GM19043 (cell line): ENCODE measurements around the gene HPCAL1.

Experiments
- ATAC-seq: cut with Tn5 transposase; IDR thresholded peaks from one replicate; pipeline ENCODE4 v1.9.1; 2021; ENCODE audit warnings: low read depth; ENCODE audit not compliant: unreplicated experiment

HPCAL1 gene

DNA sequence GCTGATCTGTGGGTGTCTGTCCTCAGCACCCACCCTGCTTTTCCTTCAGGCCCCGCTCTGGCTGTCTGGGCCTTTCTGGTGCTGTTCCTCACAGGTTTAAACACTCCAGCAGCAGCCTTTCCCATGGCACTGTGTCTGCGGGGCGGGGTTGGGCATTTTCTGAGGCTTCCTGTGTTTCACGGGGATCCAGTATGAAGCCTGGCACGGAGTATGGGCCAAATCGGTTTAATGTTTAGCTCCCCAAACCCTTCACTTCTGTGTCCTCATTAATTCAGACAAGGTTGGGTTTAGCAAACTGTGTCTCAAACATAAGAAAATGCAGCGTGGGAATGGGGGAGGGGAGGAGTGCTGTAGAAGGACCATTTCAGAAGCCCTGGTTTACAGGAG lies 44.9 kb downstream of the HPCAL1 start:
- no peak for ATAC-seq

- ATAC-seq, result no peak
Measured at GRCh38 chr2:10348891-10349290, 46.2 kb downstream of the HPCAL1 start.

GRCh38 chr2:10350761-10351160 lies 48.1 kb downstream of the HPCAL1 start:
- ATAC-seq, result no peak

DNA sequence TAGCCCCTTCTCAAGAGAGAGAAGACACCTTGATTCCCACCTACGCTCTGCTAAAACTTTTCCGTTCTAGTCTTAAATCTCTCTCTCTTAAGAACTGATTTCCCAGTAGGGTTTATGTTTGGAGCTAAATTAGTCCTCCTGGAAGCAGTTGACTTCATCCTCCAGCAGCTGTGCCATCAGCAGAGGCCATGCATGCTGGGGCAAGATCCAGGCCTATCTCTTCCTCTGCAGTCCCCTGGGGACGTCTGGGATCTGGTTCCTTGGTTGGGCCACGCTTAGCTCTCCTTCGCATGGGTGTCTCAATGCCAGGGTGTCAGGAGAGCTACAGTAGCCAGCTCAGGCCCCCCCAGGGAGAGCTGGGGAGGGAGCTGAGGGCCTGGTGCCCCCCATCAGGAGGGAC lies 49.7 kb downstream of the HPCAL1 start:
- ATAC-seq, result no peak

DNA sequence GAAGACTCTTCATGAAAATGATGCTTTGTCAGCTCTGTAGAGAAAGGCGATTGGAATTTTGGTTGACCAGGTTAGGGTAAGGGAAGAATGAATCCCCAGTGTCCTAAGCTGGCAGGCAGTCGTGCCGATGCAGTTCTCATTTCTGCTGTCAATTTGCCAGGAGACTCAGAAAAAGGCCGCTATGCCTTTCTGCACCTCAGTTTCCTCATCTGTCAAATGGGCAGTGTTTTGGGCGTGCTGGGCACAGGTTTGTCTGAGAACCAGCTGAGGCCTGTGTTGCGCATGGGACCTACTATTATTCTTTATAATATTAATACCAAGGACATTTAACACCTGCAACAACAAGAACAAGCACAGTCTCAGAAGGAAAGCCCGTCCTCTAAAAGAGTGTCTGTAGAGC lies 50.3 kb downstream of the HPCAL1 start:
- no peak for ATAC-seq

DNA sequence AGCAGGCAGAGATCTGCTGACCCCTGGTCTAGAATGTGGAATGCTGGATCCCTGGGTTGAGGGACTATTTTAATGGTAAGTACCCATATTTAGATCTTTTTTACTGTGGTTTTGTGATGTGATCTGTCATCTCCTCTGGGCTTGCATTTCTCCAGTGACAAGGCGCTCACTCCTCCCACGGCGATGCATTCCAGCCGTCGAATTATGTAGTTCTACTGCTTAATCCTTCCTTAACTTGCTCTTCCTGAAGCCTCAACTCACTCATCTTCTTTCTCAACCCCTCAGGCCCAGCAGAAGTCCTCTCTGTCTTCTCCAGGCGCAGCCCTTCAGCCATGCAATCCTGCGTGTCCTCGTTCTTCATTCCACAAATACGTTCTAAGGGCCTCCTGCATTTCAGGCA lies 51.2 kb downstream of the HPCAL1 start:
- no peak for ATAC-seq

- ATAC-seq, result no peak
Measured at GRCh38 chr2:10354399-10354798, 51.7 kb downstream of the HPCAL1 start.

GRCh38 chr2:10355471-10356438 lies 53.1 kb downstream of the HPCAL1 start:
- ATAC-seq, result no peak

- ATAC-seq, result no peak
Measured at GRCh38 chr2:10356439-10356811, 53.7 kb downstream of the HPCAL1 start.

DNA sequence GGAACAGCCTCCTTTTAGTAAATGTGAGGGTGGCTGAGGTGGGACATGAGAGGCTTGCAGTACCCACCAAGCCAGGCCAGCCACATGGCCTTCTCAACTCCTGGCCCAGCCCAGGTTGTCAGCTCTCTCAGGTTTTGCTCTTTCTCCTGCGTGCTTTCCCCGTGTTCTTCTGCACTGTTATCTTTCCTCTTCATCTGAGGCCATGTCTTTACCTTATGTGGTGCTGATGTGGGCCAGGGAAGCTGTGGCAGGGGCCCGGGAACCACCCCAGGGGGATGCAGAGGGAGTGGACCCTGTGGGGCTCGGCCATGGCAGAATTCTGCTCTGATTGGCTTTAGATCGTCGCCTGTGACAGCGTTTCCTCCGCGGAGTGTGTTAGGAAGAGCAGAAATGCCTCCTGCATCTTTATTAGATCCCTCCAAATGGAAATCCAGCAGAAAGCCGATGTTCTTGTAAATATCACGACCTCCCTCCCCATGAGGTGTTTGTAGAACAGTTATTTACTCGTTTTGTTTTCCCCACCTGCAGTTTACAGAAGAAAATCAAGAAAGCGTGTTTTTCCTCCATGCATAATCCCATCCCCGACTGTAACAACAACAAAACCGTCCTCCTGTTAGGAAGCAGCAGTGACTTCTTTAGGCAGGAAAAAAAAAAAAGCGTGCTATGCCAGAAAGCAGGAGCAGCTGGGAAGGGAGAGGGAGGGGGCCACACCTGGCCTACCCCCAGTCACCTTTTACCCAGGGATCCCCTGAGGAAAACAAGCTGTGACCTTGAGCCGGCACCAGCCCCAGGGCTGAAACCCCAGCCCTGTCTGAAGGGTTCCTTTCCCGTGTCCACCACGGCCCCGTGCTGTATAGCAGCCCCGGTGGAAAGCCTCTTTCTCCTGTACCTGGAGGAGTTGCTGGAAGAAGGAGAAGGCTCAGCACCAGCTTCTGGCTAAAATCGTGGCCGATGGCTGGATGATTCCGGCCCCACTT lies 54.8 kb downstream of the HPCAL1 start:
- no peak for ATAC-seq

DNA sequence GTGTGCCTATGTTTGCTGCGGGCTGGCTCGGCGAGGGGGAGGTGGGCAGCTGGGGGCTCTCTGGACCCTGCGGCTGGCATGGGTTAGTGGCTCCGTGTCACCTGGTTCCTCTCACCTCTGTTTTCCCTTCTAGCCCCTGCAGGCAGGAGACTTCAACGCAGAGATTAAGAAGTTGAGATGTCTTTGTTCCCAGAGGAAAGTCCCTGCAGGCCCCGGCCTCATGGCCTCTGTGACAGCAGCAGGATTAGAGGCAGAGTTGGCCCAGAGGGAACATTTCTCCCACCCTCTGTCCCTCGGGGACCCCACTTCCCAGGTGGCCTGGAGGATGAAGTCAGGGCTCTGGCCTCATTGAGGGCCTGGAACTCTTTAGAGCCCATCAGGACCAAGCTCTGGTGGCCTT lies 56.5 kb downstream of the HPCAL1 start:
- ATAC-seq, result no peak

- ATAC-seq, result no peak
Measured at GRCh38 chr2:10359731-10360329, 57.1 kb downstream of the HPCAL1 start.

GRCh38 chr2:10360460-10360849 lies 57.8 kb downstream of the HPCAL1 start:
- ATAC-seq, result no peak

DNA sequence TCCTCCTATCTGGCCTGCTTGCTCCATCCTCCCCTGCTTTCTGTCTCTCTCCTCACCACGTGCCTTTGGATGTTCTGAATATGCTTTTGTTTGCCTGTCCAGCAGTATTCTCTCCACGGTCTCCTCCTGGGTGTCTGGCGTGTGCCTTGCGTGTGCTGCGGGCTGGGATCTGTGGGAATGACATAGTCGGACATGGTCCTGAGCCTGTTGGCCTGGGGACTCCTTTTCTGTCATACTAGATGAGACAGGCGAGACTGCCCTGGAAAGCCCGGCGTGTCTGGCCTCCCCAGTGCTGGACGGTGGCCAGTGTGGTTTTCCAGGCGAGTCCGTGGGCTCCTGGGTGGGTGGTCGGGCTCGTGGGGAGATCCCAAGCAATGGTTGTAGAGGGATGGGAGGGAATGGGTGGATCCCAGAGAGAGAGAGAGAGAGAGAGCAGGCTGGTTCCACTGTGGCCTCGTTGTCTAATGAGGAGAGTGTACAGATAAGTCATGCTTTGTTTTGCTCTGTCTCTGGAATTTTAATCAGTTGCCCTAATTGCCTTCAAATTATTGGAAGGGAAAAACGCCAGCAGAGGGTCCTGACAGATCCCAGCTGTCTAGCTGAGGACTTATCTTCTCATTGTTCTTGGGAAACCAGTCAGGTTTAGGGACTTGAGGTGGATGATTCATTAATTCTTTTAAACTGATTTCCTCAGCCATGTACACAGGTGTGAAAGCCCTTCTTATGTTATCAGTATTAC lies 58.3 kb downstream of the HPCAL1 start:
- no peak for ATAC-seq

GRCh38 chr2:10362096-10362897 lies 59.6 kb downstream of the HPCAL1 start:
- ATAC-seq, result no peak

- ATAC-seq, result no peak
Measured at GRCh38 chr2:10362898-10363454, 60.3 kb downstream of the HPCAL1 start.

GRCh38 chr2:10363861-10364610 lies 61.3 kb downstream of the HPCAL1 start:
- ATAC-seq, result no peak

GRCh38 chr2:10365412-10365811 lies 62.7 kb downstream of the HPCAL1 start:
- no peak for ATAC-seq
